Astrocyte of the cerebellum (primary cell): ENCODE results near the gene LRGUK.

Experiments used
- DNase-seq: peaks from one replicate; pipeline ENCODE4 v3.0.0-alpha.2; 2011; ENCODE audit warnings: low read depth
- H3K4me3 ChIP-seq: 2 replicates; pipeline ENCODE4 v1.5.1; 2011; ENCODE audit warnings: mild to moderate bottlenecking, low read depth, low read length, moderate library complexity
- in situ Hi-C: cut with HindIII; loops from 2 replicates; pipeline ENCODE4 v1.10.0; 2017; ENCODE audit warnings: low sequenced_read_pairs
- TF ChIP-seq, protein P1 (sequence below): IDR thresholded peaks from 2 replicates; pipeline ENCODE4 v1.5.1; 2012; ENCODE audit warnings: low read length, low read depth, moderate library complexity, mild to moderate bottlenecking; ENCODE audit errors: missing control alignments

LRGUK gene

DNA sequence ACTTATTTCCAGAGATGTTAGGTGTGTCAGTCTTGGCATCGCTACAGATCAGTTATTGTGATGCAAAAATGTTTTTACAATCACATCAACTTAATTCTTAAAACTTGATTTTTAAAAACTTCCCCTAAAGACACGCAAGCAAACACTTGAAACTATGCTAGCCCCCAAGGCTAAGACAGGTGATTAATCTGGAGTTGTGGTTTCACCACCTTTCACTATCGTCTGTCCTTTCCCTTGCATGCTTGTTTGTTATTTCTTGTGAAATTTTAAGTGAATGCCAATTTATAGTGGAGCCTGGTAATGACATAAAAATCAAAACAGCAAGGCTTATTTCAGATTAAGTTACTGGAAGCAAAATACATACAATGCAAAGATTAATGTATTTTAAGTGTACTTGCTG, 119.2 kb downstream of the LRGUK start:
- TF ChIP-seq, protein P1, sequence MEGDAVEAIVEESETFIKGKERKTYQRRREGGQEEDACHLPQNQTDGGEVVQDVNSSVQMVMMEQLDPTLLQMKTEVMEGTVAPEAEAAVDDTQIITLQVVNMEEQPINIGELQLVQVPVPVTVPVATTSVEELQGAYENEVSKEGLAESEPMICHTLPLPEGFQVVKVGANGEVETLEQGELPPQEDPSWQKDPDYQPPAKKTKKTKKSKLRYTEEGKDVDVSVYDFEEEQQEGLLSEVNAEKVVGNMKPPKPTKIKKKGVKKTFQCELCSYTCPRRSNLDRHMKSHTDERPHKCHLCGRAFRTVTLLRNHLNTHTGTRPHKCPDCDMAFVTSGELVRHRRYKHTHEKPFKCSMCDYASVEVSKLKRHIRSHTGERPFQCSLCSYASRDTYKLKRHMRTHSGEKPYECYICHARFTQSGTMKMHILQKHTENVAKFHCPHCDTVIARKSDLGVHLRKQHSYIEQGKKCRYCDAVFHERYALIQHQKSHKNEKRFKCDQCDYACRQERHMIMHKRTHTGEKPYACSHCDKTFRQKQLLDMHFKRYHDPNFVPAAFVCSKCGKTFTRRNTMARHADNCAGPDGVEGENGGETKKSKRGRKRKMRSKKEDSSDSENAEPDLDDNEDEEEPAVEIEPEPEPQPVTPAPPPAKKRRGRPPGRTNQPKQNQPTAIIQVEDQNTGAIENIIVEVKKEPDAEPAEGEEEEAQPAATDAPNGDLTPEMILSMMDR = no peak
- no peak for DNase-seq
- H3K4me3 ChIP-seq = no peak overlapping the region
- in situ Hi-C loops = no loop called here

DNA sequence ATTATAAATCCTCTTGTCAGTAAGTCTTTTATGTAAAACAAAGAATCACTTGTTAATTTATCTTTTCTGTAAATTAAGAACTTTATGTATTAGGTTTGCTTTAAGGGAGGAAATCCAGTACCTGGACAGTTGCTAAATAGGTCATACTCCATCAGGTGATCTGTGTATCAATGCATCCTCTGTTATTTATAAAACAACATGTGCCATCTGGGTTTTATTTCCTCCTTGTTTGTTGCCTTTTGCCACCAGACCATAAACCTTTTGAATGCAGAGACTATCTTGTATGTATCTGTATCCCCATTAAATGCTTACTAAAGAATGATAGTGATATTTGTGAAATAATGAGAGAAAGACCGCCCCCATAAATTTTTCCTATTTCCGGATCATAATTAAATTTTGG, 119.6 kb downstream of the LRGUK start:
- H3K4me3 ChIP-seq = no peak overlapping the region
- DNase-seq = no peak
- in situ Hi-C loops = no loop called here
- TF ChIP-seq, protein P1 = no peak

DNA sequence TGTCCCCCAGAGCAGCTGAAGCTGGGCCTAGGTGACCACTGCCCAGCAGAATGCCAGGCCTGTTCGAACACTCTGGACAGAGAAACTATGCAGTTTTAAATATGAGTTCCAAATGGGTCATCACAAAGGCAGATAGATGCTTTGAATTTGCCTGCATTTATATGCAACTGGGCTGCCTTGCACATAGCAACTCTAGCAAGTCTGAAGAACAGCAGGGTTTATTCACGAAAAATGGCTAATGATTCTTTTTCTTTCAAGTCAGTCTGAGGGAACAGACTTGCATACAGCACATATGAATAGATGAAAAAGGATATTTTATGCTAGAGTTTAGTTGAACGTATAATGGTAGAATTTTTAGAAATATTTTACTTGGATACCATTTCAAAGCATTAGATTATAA, 121.1 kb downstream of the LRGUK start:
- no peak for DNase-seq
- TF ChIP-seq, protein P1 = no peak
- in situ Hi-C loops = no loop called here
- H3K4me3 ChIP-seq = no peak overlapping the region

DNA sequence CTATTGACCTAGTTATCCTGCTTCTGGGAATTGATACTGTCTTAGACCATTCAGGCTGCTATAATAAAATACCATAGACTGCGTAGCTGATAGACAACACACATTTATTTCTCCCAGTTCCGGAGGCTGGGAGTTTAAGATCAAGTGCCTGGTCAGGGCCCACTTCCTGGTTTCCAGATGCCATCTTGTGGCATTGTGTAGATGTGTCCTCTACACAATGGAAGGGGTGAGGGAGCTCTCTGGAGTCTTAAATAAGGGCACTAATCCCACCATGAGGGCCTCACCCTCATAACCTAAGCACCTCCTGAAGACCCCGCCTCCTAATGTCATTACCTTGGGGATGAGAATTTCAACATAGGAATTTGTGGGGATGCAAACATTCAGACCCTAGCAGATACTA, 127.2 kb downstream of the LRGUK start:
- no peak for DNase-seq
- in situ Hi-C loops = no loop called here
- TF ChIP-seq, protein P1 = no peak
- no peak overlapping the region for H3K4me3 ChIP-seq

DNA sequence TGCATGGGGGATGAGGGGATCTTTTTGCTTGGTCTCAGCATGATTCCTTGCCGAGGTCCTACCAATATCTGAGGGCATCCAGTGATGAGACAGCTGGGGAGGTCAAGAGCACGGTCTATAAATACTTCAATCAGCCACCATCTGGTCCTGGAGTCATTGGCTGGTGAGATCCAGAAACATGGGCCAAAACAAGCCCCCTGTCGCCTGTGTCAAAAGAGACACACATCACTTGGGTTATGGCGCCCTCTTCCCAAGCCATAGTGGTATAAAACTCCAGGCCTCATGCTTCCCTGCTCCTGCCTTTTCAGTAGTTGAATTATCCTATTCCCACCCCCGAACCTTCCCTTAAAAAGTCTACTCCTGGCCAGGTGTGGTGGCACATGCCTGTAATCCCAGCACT, 128.7 kb downstream of the LRGUK start:
- TF ChIP-seq, protein P1 = no peak
- H3K4me3 ChIP-seq = no peak overlapping the region

DNA sequence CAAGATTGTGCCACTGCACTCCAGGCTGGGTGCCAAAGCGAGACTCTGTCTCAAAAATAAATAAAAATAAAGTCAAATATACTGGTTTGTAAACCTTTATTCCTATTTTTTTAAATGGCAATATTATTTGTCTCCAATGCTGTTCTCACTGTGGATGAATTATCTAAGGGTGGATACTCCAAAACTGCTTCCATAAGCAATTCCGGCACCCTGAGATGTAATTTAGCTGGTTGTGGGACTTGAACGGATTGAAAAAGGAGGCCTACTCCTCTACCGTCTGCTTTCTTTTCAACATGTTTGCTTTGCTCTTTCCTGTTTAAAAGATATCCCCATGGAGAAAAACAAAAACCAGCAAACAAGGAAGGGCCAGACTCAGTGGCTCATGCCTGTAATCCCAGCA, 135.2 kb downstream of the LRGUK start:
- in situ Hi-C loops = no loop called here

More for the DNA sequence above, 128.7 kb downstream of the LRGUK start:
- in situ Hi-C loops = no loop called here
- no peak for DNase-seq

More for the DNA sequence above, 135.2 kb downstream of the LRGUK start:
- TF ChIP-seq, protein P1 = no peak
- no peak for DNase-seq
- no peak overlapping the region for H3K4me3 ChIP-seq
